OCI-LY7 (cell line): ENCODE results near the gene VIPR1. TPM values are rescaled to one million over a fixed set of nuclear protein-coding genes. Genes with fewer than 3 reads are reported as not detected.

Experiments
- BruUV-seq: library from RNA; stranded (reverse); fragments of 400-500 nt; replicated peaks from 2 replicates; lab custom pipeline; 2021; lab: Mats Ljungman, UMichigan
- CTCF ChIA-PET: fragments of 300-600 bp; sonication (Branson Sonifier 250); formaldehyde crosslinking; loops from one replicate; lab custom pipeline; 2022; ENCODE audit warnings: antibody characterized with exemption; ENCODE audit not compliant: unreplicated experiment; lab: Charles Lee
- POLR2A ChIA-PET: fragments of 300-600 bp; sonication (Branson Sonifier 250); formaldehyde crosslinking; loops from one replicate; lab custom pipeline; 2022; ENCODE audit warnings: antibody characterized with exemption; lab: Charles Lee
- DNase-seq: peaks from one replicate; pipeline ENCODE4 v3.0.0-alpha.2; 2015; ENCODE audit warnings: low spot score
- H2AFZ ChIP-seq: fragments of 200-600 bp; sonication (generic), shearing (Covaris generic); 2 replicates; pipeline ENCODE4 v1.6.1; 2014; ENCODE audit warnings: mild to moderate bottlenecking, antibody characterized with exemption, low read length, moderate library complexity
- H3K27ac ChIP-seq: fragments of 200-600 bp; sonication (generic); 2 replicates; pipeline ENCODE4 v1.5.1; 2014; ENCODE audit warnings: mixed run types, low read depth, mild to moderate bottlenecking, moderate library complexity, low read length, inconsistent platforms; ENCODE audit not compliant: poor library complexity, severe bottlenecking
- H3K36me3 ChIP-seq: fragments of 200-600 bp; sonication (generic); 2 replicates; pipeline ENCODE4 v1.6.1; 2014; ENCODE audit warnings: mild to moderate bottlenecking, antibody characterized with exemption, low read length, moderate library complexity, mixed read lengths; ENCODE audit not compliant: insufficient read depth
- H3K4me1 ChIP-seq: fragments of 200-600 bp; sonication (generic); 2 replicates; pipeline ENCODE4 v1.5.1; 2014; ENCODE audit warnings: mild to moderate bottlenecking, low read length; ENCODE audit not compliant: insufficient read depth, poor library complexity, severe bottlenecking
- H3K4me2 ChIP-seq: fragments of 200-600 bp; sonication (generic); 2 replicates; pipeline ENCODE4 v1.6.1; 2014; ENCODE audit warnings: mild to moderate bottlenecking, low read length
- H3K4me3 ChIP-seq: fragments of 200-600 bp; sonication (generic); 2 replicates; pipeline ENCODE4 v1.5.1; 2014; ENCODE audit warnings: mild to moderate bottlenecking, low read depth, low read length; ENCODE audit not compliant: poor library complexity, severe bottlenecking
- H3K79me2 ChIP-seq: fragments of 200-600 bp; sonication (generic); 2 replicates; pipeline ENCODE4 v1.6.1; 2016; ENCODE audit warnings: low read depth, mild to moderate bottlenecking, low read length, moderate library complexity, mixed read lengths; ENCODE audit not compliant: insufficient read depth
- H3K9me2 ChIP-seq: fragments of 200-600 bp; sonication (generic); 2 replicates; pipeline ENCODE4 v1.6.1; 2016; ENCODE audit warnings: mild to moderate bottlenecking, low read length, mixed read lengths; ENCODE audit not compliant: insufficient read depth
- H3K9me3 ChIP-seq: fragments of 200-600 bp; sonication (generic); 2 replicates; pipeline ENCODE4 v1.6.1; 2014; ENCODE audit warnings: mild to moderate bottlenecking, mixed run types, low read length, mixed read lengths
- H4K20me1 ChIP-seq: fragments of 200-600 bp; sonication (generic); 2 replicates; pipeline ENCODE4 v1.6.1; 2014; ENCODE audit warnings: mild to moderate bottlenecking, antibody characterized with exemption, low read length, moderate library complexity, mixed read lengths; ENCODE audit not compliant: insufficient read depth
- EZH2phosphoT487 ChIP-seq: fragments of 200-600 bp; sonication (generic); IDR thresholded peaks from 2 replicates; pipeline ENCODE4 v1.6.1; 2018; ENCODE audit warnings: low read depth, borderline replicate concordance, mild to moderate bottlenecking, mixed run types, antibody characterized with exemption, low read length, moderate library complexity, mixed read lengths
- intact Hi-C: fragments of 100-400 bp; cut with micrococcal nuclease; formaldehyde crosslinking; loops from one replicate; pipeline ENCODE4 v1.10.0; 2022; ENCODE audit not compliant: unreplicated experiment
- total RNA-seq, 2 experiments: library from RNA; depleted of rRNA in 1 of 2; stranded (reverse); fragments of >200 nt in 1 of 2; shearing (Covaris generic) in 1 of 2; gene quantifications; 2 replicates each; pipeline ENCODE4 v1.2.3, GENCODE V29; 2014 to 2022
- TF ChIP-seq, protein P1 (sequence below): fragments of 200-600 bp; sonication (generic); conservative IDR thresholded peaks from 2 replicates; pipeline ENCODE4 v1.5.1; 2014; ENCODE audit warnings: mild to moderate bottlenecking, antibody characterized with exemption, low read length, moderate library complexity, mixed read lengths

VIPR1 gene
- total RNA-seq, 2 experiments from 2014 or later = not detected

DNA sequence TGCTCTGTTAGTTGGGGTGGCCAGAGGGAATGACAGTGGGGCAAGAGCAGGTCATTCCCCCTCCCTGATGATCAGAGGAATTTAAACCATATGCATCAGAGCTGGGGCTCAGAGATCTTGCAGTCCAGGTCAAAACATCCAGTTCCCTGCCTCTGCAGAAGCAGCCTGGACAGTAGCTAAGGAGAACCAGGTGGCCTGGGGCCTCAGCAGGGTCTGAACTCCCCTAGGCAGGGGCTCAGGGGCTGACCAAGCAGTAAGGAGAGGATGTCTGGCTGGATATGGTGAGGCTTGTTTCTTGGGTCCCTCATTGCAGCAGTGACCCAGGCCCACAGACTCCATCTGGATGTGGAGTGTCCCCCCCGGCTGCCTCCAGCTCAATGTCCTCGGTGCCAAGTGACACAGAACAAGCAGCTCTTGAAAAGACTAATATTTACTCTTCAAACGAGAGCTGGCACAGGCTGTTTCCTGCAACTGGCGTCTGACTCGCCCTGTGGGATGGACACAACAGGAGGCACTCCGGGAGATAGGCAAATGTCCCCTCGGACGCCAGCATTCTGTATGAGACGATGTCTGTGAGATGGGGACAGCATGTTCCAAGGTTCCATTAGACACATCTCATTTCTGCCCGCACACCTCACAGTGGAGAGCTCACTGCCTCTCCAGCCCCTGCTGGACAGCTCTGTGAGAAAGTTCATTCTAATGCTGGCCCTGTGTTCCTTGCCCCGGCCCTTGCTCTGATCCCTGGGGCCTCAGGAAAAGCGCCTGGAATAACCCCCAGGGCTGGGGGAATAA, 42.2 kb downstream of the VIPR1 start:
- POLR2A ChIA-PET = no interaction called here
- no peaks in the 10 kb centered on the region for H3K36me3 ChIP-seq

DNA sequence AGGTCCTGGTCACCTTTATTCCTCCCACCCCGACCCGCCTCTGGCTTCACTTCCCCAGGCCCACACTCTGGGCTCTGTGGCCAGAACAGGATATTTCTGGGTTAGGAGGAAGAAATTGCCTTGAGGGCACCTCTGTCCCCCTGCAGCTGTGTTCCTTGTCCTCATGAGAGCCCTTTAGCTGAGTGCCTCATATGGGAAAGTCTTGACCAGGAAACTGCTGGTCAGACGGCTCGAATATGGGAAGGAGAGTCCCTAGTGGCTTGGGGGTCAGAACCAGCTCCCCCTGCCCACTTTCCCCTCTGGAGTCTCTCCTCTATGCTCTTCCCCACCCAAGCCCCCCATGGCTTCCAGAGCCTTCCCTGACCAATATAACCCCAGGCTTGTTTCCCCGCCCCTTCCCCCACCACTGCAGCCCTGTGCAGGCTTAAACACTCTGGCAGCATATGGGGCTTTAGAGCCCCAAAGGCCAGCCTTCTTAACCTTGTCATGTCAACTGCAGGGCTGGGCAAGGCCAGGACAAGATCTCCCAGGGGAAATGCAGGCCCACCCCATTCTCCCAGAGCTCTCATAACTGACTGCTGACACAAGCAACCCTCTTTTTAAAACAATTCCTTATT, 42.9 kb downstream of the VIPR1 start:
- no peak for TF ChIP-seq EZH2phosphoT487
- Histone ChIP-seq H3K27ac (no peak overlapping the region), H3K79me2 (no peaks in the 10 kb centered on the region), H3K9me2 (no peaks in the 10 kb centered on the region), H3K4me1 (no peaks in the 10 kb centered on the region), H3K9me3 (no peaks in the 10 kb centered on the region), H4K20me1 (no peaks in the 10 kb centered on the region), H3K4me3 (no peak overlapping the region), H3K4me2 (no peak overlapping the region), H2AFZ (no peak overlapping the region), H3K36me3 (peaks cover 1% of the 10 kb centered on the region; the same call in 1 of the 2 replicates)
- BruUV-seq = no TSS peak
- ChIA-PET CTCF (no interaction called here), POLR2A (no interaction called here)
- no peak for DNase-seq
- intact Hi-C loops = no loop called here

More for the DNA sequence above, 42.2 kb downstream of the VIPR1 start:
- intact Hi-C loops = loop anchor here (5.0 kb wide), 1 partner anchor 42 kb away; the partner anchor contains the start of gene VIPR1
- TF ChIP-seq EZH2phosphoT487 = no peak
- TF ChIP-seq, protein P1, sequence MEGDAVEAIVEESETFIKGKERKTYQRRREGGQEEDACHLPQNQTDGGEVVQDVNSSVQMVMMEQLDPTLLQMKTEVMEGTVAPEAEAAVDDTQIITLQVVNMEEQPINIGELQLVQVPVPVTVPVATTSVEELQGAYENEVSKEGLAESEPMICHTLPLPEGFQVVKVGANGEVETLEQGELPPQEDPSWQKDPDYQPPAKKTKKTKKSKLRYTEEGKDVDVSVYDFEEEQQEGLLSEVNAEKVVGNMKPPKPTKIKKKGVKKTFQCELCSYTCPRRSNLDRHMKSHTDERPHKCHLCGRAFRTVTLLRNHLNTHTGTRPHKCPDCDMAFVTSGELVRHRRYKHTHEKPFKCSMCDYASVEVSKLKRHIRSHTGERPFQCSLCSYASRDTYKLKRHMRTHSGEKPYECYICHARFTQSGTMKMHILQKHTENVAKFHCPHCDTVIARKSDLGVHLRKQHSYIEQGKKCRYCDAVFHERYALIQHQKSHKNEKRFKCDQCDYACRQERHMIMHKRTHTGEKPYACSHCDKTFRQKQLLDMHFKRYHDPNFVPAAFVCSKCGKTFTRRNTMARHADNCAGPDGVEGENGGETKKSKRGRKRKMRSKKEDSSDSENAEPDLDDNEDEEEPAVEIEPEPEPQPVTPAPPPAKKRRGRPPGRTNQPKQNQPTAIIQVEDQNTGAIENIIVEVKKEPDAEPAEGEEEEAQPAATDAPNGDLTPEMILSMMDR = no peak
- H3K4me1 ChIP-seq = no peaks in the 10 kb centered on the region
- no peak for DNase-seq
- H3K4me3 ChIP-seq = no peak overlapping the region
- H3K9me2 ChIP-seq = no peaks in the 10 kb centered on the region
- BruUV-seq = no TSS peak
- no peaks in the 10 kb centered on the region for H3K9me3 ChIP-seq
- H4K20me1 ChIP-seq = no peaks in the 10 kb centered on the region
- no peak overlapping the region for H2AFZ ChIP-seq
- no peaks in the 10 kb centered on the region for H3K79me2 ChIP-seq
- CTCF ChIA-PET = interaction anchor here (0.6 to 0.7 kb wide), 2 partner anchors 11 to 149 kb away, joined by 3 read pairs; no protein-coding TSS in a partner anchor
- H3K27ac ChIP-seq = no peak overlapping the region
- no peak overlapping the region for H3K4me2 ChIP-seq

GRCh38 chr3:42546691-42547213, 44.3 kb downstream of the VIPR1 start:
- H3K4me2 ChIP-seq = no peak overlapping the region
- H2AFZ ChIP-seq = no peak overlapping the region
- H3K27ac ChIP-seq = no peak overlapping the region
- POLR2A ChIA-PET = no interaction called here
- no TSS peak for BruUV-seq
- no peak overlapping the region for H3K4me3 ChIP-seq
- no peaks in the 10 kb centered on the region for H3K9me3 ChIP-seq
- CTCF ChIA-PET = interaction anchor here (0.6 to 0.7 kb wide), 2 partner anchors 100 to 418 kb away, joined by 3 read pairs; no protein-coding TSS in a partner anchor
- TF ChIP-seq EZH2phosphoT487 = no peak
- TF ChIP-seq, protein P1 = no peak
- no peaks in the 10 kb centered on the region for H3K4me1 ChIP-seq
- H3K9me2 ChIP-seq = no peaks in the 10 kb centered on the region
- peaks cover 4% of the 10 kb centered on the region; the same call in 1 of the 2 replicates for H3K36me3 ChIP-seq
- H3K79me2 ChIP-seq = no peaks in the 10 kb centered on the region
- H4K20me1 ChIP-seq = no peaks in the 10 kb centered on the region
- no peak for DNase-seq
- intact Hi-C loops = no loop called here
